Activated CD4-positive, CD25-positive, alpha-beta regulatory T cell treated with anti-CD3 and anti-CD28 coated beads, Interleukin-2, amount 50 U/mL, for 72 hours (primary cell): ENCODE data around the gene FHIT.

ENCODE experiments used
- DNase-seq: peaks from one replicate; pipeline ENCODE4 v3.0.0; 2021

FHIT gene

GRCh38 chr3:59769127-59769750 is 1482.0 kb downstream of the FHIT start:
- DNase-seq, result no peak

- no peak for DNase-seq
These were observed 1484.9 kb downstream of the FHIT start for GRCh38 chr3:59766200-59766872.

GRCh38 chr3:59764171-59764570 is 1487.1 kb downstream of the FHIT start:
- DNase-seq, result no peak

GRCh38 chr3:59762941-59763340 is 1488.3 kb downstream of the FHIT start:
- DNase-seq, result no peak

GRCh38 chr3:59759298-59760031 is 1491.8 kb downstream of the FHIT start:
- no peak for DNase-seq

- DNase-seq, result no peak
These were observed 1492.6 kb downstream of the FHIT start for GRCh38 chr3:59758672-59759071.

GRCh38 chr3:59756934-59757333 is 1494.3 kb downstream of the FHIT start:
- DNase-seq, result no peak

- DNase-seq, result no peak
These were observed 1496.7 kb downstream of the FHIT start for GRCh38 chr3:59754456-59755129.

GRCh38 chr3:59753808-59754450 is 1497.3 kb downstream of the FHIT start:
- DNase-seq, result no peak

- DNase-seq, result no peak
These were observed 1498.3 kb downstream of the FHIT start for GRCh38 chr3:59752925-59753324.

GRCh38 chr3:59751606-59752005 is 1499.6 kb downstream of the FHIT start:
- no peak for DNase-seq

GRCh38 chr3:59750391-59750790 is 1500.9 kb downstream of the FHIT start:
- DNase-seq, result no peak

GRCh38 chr3:59749291-59749690 is 1502.0 kb downstream of the FHIT start:
- no peak for DNase-seq

- DNase-seq, result no peak
These were observed 1504.7 kb downstream of the FHIT start for GRCh38 chr3:59746585-59746984.

- DNase-seq, result no peak
These were observed 1514.0 kb downstream of the FHIT start for GRCh38 chr3:59737241-59737640.

GRCh38 chr3:59734061-59734460 is 1517.2 kb downstream of the FHIT start:
- no peak for DNase-seq

GRCh38 chr3:59733041-59733809 is 1518.0 kb downstream of the FHIT start:
- no peak for DNase-seq

- DNase-seq, result no peak
These were observed 1519.3 kb downstream of the FHIT start for GRCh38 chr3:59731943-59732342.

GRCh38 chr3:59730591-59730990 is 1520.7 kb downstream of the FHIT start:
- DNase-seq, result no peak

- no peak for DNase-seq
These were observed 1522.7 kb downstream of the FHIT start for GRCh38 chr3:59728587-59728908.

- no peak for DNase-seq
These were observed 1523.2 kb downstream of the FHIT start for GRCh38 chr3:59727902-59728586.

- no peak for DNase-seq
These were observed 1525.0 kb downstream of the FHIT start for GRCh38 chr3:59726279-59726678.
